SIG-M5 treated with dmso at 0.1 percent for 504 hours (cell line): ENCODE measurements around the gene SUGCT.
A peak's percentile ranks its signal among the peaks of the same experiment; 100 is the strongest.

ENCODE experiments used
- DNase-seq: peaks from one replicate; lab custom pipeline; 2025; ENCODE audit not compliant: unreplicated experiment; lab: John Stamatoyannopoulos, UW

SUGCT gene

GRCh38 chr7:40316176-40316575 is 181.4 kb downstream of the SUGCT start:
- DNase-seq: no peak

GRCh38 chr7:40324914-40325313 is 190.1 kb downstream of the SUGCT start:
- DNase-seq: no peak

- DNase-seq: no peak
Observed at GRCh38 chr7:40327113-40327512, 192.3 kb downstream of the SUGCT start.

- no peak for DNase-seq
Observed at GRCh38 chr7:40327873-40328272, 193.1 kb downstream of the SUGCT start.

GRCh38 chr7:40329601-40330153 is 194.9 kb downstream of the SUGCT start:
- DNase-seq: peak; percentile 57

GRCh38 chr7:40330408-40330807 is 195.6 kb downstream of the SUGCT start:
- no peak for DNase-seq

GRCh38 chr7:40331915-40332314 is 197.1 kb downstream of the SUGCT start:
- DNase-seq: no peak

GRCh38 chr7:40332516-40332915 is 197.7 kb downstream of the SUGCT start:
- DNase-seq: no peak

- DNase-seq: no peak
Observed at GRCh38 chr7:40341836-40342235, 207.0 kb downstream of the SUGCT start.

- DNase-seq: no peak
Observed at GRCh38 chr7:40346554-40346953, 211.7 kb downstream of the SUGCT start.

GRCh38 chr7:40348126-40348728 is 213.4 kb downstream of the SUGCT start:
- DNase-seq: no peak

- DNase-seq: no peak
Observed at GRCh38 chr7:40350100-40350499, 215.3 kb downstream of the SUGCT start.

- no peak for DNase-seq
Observed at GRCh38 chr7:40354711-40355110, 219.9 kb downstream of the SUGCT start.

GRCh38 chr7:40356312-40356711 is 221.5 kb downstream of the SUGCT start:
- DNase-seq: no peak

- no peak for DNase-seq
Observed at GRCh38 chr7:40356871-40357709, 222.3 kb downstream of the SUGCT start.

GRCh38 chr7:40369641-40370277 is 235.0 kb downstream of the SUGCT start:
- no peak for DNase-seq

GRCh38 chr7:40371806-40372440 is 237.1 kb downstream of the SUGCT start:
- no peak for DNase-seq

GRCh38 chr7:40374575-40374974 is 239.8 kb downstream of the SUGCT start:
- no peak for DNase-seq

- no peak for DNase-seq
Observed at GRCh38 chr7:40380111-40380510, 245.3 kb downstream of the SUGCT start.

- no peak for DNase-seq
Observed at GRCh38 chr7:40382145-40382544, 247.3 kb downstream of the SUGCT start.

- DNase-seq: no peak
Observed at GRCh38 chr7:40393660-40394059, 258.9 kb downstream of the SUGCT start.
